HG03064 (cell line): ENCODE results near the gene DCLK1.

Source experiments
- ATAC-seq: cut with Tn5 transposase; IDR thresholded peaks from one replicate; pipeline ENCODE4 v1.9.1; 2021; ENCODE audit warnings: low read depth; ENCODE audit not compliant: unreplicated experiment

The DCLK1 gene

GRCh38 chr13:36131222-36131930 lies at the start of gene DCLK1:
Gene DCLK1 (minus strand): TSS chr13:36131382.
- no peak for ATAC-seq

- ATAC-seq = no peak
These were observed 44.4 kb upstream of the DCLK1 start for GRCh38 chr13:36175621-36176020.

GRCh38 chr13:36174923-36175322 lies 43.7 kb upstream of the DCLK1 start:
- ATAC-seq = no peak

GRCh38 chr13:36173571-36174322 lies 42.6 kb upstream of the DCLK1 start:
- ATAC-seq = no peak

GRCh38 chr13:36166046-36166445 lies 34.9 kb upstream of the DCLK1 start:
- ATAC-seq = no peak

GRCh38 chr13:36163809-36164308 lies 32.7 kb upstream of the DCLK1 start:
- ATAC-seq = no peak

- no peak for ATAC-seq
These were observed 32.1 kb upstream of the DCLK1 start for GRCh38 chr13:36163286-36163685.

GRCh38 chr13:36160297-36160696 lies 29.1 kb upstream of the DCLK1 start:
- no peak for ATAC-seq

GRCh38 chr13:36158611-36159010 lies 27.4 kb upstream of the DCLK1 start:
- no peak for ATAC-seq

GRCh38 chr13:36157480-36157879 lies 26.3 kb upstream of the DCLK1 start:
- no peak for ATAC-seq

- no peak for ATAC-seq
These were observed 23.5 kb upstream of the DCLK1 start for GRCh38 chr13:36154567-36155291.

- ATAC-seq = no peak
These were observed 20.4 kb upstream of the DCLK1 start for GRCh38 chr13:36151591-36151990.

GRCh38 chr13:36148446-36148845 lies 17.3 kb upstream of the DCLK1 start:
- no peak for ATAC-seq

GRCh38 chr13:36147330-36147729 lies 16.1 kb upstream of the DCLK1 start:
- no peak for ATAC-seq

- no peak for ATAC-seq
These were observed 15.5 kb upstream of the DCLK1 start for GRCh38 chr13:36146511-36147269.

- no peak for ATAC-seq
These were observed 12.6 kb upstream of the DCLK1 start for GRCh38 chr13:36143738-36144137.

- no peak for ATAC-seq
These were observed 11.6 kb upstream of the DCLK1 start for GRCh38 chr13:36142735-36143134.

- no peak for ATAC-seq
These were observed 4.7 kb upstream of the DCLK1 start for GRCh38 chr13:36135876-36136275.

- no peak for ATAC-seq
These were observed 3.5 kb upstream of the DCLK1 start for GRCh38 chr13:36134632-36135031.

- no peak for ATAC-seq
These were observed 2.9 kb upstream of the DCLK1 start for GRCh38 chr13:36133950-36134626.
